ENCODE data around the gene TMEM131. TPM values are rescaled to one million over a fixed set of nuclear protein-coding genes. Genes with fewer than 3 reads are reported as not detected.
"Not testable (repeated sequence)": the region's sequence is repeated elsewhere in the genome, so short reads cannot be mapped to it uniquely, and the experiment has no call there.

TMEM131 gene
- total and polyA plus RNA-seq, 12 donors = 8.2 to 34.3 (median 30.0) TPM

DNA sequence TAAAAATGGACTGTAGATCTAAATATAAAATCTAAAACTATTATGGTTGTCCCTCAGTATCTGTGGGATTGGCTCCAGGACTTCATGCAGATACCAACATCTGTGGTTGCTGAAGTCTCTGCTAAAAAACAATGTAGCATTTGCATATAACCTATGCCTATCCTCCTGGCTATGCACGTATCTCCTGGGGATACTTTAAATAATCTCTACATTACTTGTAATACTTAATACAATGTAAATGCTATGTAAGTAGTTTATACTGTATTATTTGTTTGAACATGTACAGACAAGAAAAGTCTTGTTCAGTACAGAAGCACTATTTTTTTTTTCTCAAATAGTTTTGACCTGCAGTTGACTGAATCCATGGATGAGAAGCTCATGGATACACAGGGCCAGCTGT is 147.4 kb downstream of the TMEM131 start:
- Histone ChIP-seq H3K27ac (peak overlapping the region in 2 of 10 donors; percentile 3 to 6), H3K36me3 (peaks cover 0 to 4% (median 0%) of the 10 kb centered on the region in 9 donors), H3K4me3 (no peak overlapping the region), H3K4me1 (peaks cover 0 to 25% (median 9%) of the 10 kb centered on the region in 9 donors), H3K27me3 (no peaks in the 10 kb centered on the region), H3K9me3 (no peaks in the 10 kb centered on the region)
- DNase-seq = no peak
- WGBS, 2 donors = 55 to 62% methylated on average over 1 of the region's 1 CpG
- ATAC-seq = no peak
- TF ChIP-seq, protein P1, sequence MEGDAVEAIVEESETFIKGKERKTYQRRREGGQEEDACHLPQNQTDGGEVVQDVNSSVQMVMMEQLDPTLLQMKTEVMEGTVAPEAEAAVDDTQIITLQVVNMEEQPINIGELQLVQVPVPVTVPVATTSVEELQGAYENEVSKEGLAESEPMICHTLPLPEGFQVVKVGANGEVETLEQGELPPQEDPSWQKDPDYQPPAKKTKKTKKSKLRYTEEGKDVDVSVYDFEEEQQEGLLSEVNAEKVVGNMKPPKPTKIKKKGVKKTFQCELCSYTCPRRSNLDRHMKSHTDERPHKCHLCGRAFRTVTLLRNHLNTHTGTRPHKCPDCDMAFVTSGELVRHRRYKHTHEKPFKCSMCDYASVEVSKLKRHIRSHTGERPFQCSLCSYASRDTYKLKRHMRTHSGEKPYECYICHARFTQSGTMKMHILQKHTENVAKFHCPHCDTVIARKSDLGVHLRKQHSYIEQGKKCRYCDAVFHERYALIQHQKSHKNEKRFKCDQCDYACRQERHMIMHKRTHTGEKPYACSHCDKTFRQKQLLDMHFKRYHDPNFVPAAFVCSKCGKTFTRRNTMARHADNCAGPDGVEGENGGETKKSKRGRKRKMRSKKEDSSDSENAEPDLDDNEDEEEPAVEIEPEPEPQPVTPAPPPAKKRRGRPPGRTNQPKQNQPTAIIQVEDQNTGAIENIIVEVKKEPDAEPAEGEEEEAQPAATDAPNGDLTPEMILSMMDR (IDR thresholded peaks at IDR 0.05) = no peak
- intact Hi-C loops (cut with DNase I) = no loop called here

- Histone ChIP-seq H3K36me3 (peaks cover 0 to 13% (median 0%) of the 10 kb centered on the region in 9 donors), H3K4me1 (peaks cover 0 to 24% (median 9%) of the 10 kb centered on the region in 9 donors)
- DNase-seq; ATAC-seq; H3K4me3 ChIP-seq; intact Hi-C loops (cut with DNase I); H3K27me3 ChIP-seq; H3K9me3 ChIP-seq; H3K27ac ChIP-seq: not testable (repeated sequence)
- WGBS, 2 donors = 98 to 100% methylated on average over 11 of the region's 12 CpGs
Measured at GRCh38 chr2:97846716-97847115, 149.0 kb downstream of the TMEM131 start.

DNA sequence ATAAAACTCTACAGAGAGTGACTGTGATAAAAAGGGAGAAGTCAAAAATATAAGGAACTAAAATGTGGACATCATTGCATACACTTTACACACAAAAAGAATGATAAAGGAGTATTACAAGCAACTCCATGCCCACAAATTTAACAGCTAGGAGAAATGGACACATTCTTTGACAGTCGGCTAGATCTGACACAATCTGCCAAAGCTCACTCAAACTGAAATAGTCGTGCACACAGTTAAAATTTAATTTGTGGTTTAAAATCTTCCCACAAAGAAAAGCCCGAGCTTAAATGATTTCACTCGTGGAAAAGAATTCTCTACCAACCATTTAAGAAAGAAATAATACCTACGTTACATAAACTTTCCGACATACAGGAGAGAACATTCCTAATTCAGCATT is 149.9 kb downstream of the TMEM131 start:
- Histone ChIP-seq H3K27me3 (no peaks in the 10 kb centered on the region), H3K27ac (no peak overlapping the region), H3K36me3 (peaks cover 0 to 22% (median 0%) of the 10 kb centered on the region in 9 donors), H3K4me1 (peaks cover 0 to 22% (median 9%) of the 10 kb centered on the region in 9 donors), H3K4me3 (no peak overlapping the region), H3K9me3 (no peaks in the 10 kb centered on the region)
- DNase-seq (no peak), ATAC-seq (no peak)
- TF ChIP-seq, protein P1 (IDR thresholded peaks at IDR 0.05) = no peak
- WGBS, 2 donors = 93 to 95% methylated on average over 6 of the region's 6 CpGs
- intact Hi-C loops (cut with DNase I) = no loop called here

DNA sequence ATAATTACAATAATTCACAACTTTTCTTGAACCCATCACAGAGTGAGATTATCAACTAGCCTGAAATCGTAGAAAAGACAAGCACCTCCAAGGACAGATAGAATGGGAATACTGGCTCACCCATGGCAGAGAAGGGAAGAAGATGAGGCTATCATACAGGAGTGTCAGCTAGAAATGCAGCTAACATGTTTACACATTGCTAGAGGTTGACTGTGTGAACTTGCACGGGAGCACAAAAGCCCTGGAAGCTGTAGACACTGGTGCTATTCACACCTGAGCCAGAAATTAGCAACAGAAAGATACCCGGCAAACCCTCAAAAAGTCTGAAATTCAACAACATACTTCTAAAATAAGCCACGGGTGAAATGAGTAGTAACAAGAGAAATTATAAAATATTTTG is 150.6 kb downstream of the TMEM131 start:
- H3K9me3 ChIP-seq = no peaks in the 10 kb centered on the region
- no peak overlapping the region for H3K27ac ChIP-seq
- no peak for DNase-seq
- no peak for ATAC-seq
- peaks cover 0 to 28% (median 0%) of the 10 kb centered on the region in 9 donors for H3K36me3 ChIP-seq
- 62 to 65% methylated on average over 4 of the region's 4 CpGs for WGBS, 2 donors
- no peaks in the 10 kb centered on the region for H3K27me3 ChIP-seq
- TF ChIP-seq, protein P1 (IDR thresholded peaks at IDR 0.05) = no peak
- H3K4me3 ChIP-seq = no peak overlapping the region
- intact Hi-C loops (cut with DNase I) = no loop called here
- H3K4me1 ChIP-seq = peaks cover 0 to 22% (median 9%) of the 10 kb centered on the region in 9 donors

GRCh38 chr2:97844311-97844859 is 151.4 kb downstream of the TMEM131 start:
- Histone ChIP-seq H3K9me3 (no peaks in the 10 kb centered on the region), H3K27me3 (no peaks in the 10 kb centered on the region), H3K4me1 (peaks cover 0 to 22% (median 9%) of the 10 kb centered on the region in 9 donors), H3K27ac (no peak overlapping the region), H3K4me3 (no peak overlapping the region), H3K36me3 (peaks cover 0 to 36% (median 0%) of the 10 kb centered on the region in 9 donors)
- 22 to 33% methylated on average over 2 of the region's 2 CpGs for WGBS, 2 donors
- ATAC-seq (peak in 1 of 8 donors; percentile 41), DNase-seq (no peak)
- TF ChIP-seq, protein P1 (IDR thresholded peaks at IDR 0.05) = no peak
- intact Hi-C loops (cut with DNase I) = no loop called here

Measured in heart right ventricle (tissue), 16 donors.